GM21786 (cell line): Measurements from ENCODE around the gene NFIA.

Experiments
- ATAC-seq: cut with Tn5 transposase; IDR thresholded peaks from one replicate; pipeline ENCODE4 v1.9.1; 2021; ENCODE audit not compliant: unreplicated experiment

NFIA gene

DNA sequence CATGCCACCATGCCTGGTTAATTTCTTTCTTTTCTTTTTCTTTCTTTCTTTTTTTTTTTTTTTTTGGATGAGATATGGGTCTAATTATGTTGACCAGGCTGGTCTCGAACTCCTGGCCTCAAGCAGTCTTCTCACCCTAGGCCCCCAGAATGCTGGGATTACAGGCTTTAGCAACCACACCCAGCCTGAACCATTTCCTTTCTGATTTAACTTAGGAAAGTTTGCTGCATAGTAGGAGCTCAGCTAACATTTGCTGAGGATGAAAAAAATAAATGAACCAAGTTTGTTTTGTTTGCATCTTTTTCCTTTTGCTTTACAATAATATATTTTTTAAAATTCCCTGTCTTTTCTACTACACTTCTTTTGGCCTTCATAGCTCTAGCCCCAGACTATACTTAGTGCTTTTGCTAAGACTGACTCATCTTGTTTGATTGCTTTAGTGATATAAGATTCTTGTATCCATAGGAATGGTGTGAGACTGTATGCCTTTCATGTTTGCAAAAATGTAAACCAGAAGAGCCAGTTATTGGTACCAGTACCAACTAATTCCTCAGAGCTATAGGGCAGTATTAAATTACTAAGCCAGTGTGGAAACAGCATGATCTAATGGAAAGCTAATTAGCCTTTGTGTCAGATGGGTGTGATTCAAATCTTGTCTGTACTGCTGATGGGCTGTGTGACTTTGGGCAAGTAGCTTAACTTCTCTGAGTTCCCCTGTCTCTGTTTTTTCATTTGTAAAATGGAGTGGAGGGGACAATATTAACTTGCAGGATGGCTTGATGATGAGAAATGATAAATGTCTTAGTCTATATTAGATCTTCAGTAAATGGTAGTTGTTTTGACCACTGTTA is 66.9 kb downstream of the NFIA start:
- no peak for ATAC-seq

DNA sequence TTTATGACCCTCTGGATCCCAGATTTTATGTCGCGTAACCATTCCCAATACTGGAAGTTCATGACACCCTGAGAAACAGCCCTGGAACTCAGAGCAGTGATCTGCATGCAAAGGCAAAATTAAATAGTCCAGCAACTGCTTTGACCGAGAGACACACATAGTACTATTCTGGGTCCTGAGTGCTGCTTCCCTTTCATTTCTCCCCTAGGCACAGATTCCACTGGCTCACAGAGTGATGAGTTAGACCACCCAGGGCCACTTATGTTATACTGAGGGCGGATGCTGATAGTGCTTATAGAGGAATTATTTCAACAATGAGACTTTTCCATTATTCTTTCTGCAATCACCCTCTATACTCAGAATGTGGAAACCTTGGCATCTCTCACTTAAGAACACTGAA is 69.2 kb downstream of the NFIA start:
- ATAC-seq, result no peak

DNA sequence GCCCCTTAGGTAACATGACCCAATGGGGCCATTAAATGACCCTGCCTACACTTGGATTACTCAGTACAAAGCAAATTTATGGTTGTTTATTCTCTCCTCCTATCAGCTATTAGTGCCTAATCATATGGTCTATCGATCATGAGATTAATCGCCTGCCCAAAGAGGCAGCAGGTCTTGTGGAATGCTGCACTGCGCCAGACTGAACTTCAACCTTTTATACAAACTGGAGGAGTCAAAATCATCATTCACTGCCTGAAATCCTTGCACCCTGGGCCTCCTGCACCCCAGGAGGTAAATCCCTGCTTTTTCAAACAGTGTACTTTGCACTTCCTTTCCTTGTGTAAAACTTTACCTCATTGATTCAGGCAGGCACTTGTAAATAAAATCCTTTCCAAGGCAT is 69.7 kb downstream of the NFIA start:
- ATAC-seq, result no peak

DNA sequence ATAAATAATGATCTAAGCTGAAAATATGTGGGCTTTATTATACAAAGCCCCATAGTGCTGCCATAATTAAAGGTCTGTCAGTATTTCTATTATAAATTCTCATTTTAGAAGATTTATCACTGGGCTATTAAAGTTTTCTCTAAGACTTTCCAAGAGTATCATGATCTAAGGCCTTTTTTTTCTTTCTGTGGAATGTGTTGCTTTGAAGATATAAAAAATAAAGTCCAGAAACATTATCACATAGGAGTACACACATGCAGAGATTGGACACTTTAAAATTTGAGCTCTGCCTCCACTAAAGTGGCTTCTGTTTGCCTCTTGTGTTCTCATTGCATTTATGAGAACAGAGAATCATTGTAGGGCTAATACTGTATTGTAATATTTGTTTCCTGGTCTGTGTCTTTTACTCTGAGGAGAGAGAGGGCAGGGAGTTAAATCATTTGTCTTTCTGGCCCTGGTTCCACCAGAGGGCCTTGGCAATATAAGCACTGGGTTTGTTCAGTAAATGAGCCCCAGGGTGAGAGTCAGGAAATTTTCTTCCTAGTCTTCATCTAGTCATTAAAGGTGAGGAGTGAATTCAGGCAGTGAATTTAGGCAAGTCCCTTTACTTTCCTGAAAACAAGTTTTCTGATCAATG is 70.2 kb downstream of the NFIA start:
- ATAC-seq, result no peak

DNA sequence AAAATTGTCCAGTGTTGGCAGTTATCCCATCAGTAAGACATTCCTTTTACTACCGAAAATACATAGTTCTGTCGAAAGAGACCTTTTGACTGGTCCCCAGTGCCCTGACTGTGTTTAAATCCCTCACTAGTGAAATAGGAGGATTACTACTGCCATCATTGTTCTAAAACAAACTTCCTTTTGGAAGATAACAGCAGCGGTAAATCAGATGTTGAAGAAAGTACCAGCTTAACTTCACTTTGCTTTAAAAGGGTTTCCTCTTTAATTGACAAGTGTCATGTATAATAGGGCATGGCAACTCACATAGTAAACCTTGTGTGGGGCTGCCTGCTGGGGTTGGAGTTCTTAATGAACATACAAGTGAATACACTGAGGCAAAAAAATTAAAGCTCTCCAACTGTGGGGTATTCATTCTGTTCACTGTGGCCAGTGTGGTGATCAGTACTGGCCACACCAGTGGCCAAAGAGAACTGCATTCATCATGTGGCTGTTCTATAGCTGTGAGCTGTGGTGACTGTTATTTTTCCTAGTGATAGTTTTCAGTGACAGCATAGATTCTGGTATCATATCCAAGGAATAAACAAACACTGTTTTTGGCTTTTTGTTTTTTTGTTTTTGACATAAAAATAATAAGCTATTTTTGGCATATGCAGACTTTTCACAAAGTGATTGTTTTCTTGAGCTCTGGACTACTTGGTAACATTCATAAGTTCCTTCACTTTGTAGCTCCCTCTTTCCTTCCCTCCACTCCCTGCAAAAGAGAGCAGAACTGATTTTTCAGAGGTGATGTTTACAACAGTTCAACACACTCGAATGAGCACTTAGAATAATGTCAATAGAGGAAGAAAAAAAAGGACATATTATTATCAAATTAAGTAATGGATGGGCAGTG is 74.5 kb downstream of the NFIA start:
- ATAC-seq, result no peak

DNA sequence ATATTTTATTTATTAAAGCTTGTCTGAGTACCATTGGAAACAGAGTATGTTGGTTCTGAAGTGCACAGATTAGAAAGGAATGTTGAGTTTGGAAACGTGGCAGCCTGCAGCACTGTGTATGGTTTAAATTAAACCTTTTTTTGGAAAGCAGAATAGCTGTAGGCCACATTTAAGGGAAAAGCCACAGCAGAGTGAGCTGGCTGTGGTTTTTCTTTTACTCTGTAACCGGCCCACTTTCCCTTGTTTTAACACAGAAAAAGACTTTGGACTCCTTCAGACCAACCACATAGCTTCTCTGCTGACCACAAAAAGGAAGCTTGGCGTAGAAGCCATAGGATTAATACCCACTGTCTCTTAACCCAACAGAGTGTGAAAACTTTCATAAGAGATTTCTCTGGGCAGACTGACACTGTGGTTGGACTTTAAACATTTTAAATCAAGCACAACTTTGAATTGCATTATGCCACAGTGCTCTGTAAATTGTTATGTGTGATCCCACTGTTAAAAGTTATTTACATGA is 75.2 kb downstream of the NFIA start:
- no peak for ATAC-seq

DNA sequence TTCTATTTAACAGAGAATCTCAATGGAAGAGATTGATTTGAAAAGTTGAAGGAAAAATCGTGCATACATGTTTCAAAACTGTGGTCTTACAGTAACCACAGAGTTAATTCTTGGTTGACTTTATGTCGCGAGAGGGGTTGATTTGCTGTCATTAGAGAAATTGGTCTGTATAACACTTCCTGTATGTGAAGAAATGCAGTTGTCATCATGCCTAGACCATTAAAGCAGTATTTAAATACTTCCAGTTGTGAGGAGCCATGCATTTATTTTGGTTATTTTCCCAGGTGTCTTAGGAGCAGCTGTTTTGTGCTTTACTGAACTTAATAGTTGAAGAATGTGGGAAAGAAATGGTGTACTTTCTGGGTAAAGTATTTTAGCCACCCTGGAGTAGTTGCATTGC is 76.2 kb downstream of the NFIA start:
- ATAC-seq, result no peak

DNA sequence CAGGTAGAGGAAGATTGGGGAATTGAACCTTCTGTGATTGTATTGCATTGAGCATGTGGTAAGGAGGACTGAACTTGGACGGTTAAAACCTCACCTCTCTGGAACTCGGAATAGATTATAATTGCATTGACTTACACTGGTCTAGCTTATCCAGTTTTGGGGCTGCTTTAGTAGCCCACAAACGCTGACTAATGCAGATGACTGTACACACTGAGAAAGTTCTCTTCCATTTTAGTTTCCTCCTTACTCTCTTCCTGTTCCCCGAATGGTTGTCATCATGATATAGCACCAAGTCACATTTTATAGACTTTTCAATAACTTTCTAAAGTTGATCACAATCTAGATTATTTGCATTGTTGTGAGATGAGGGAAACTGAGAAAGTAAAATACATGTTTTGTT is 78.2 kb downstream of the NFIA start:
- ATAC-seq, result no peak

DNA sequence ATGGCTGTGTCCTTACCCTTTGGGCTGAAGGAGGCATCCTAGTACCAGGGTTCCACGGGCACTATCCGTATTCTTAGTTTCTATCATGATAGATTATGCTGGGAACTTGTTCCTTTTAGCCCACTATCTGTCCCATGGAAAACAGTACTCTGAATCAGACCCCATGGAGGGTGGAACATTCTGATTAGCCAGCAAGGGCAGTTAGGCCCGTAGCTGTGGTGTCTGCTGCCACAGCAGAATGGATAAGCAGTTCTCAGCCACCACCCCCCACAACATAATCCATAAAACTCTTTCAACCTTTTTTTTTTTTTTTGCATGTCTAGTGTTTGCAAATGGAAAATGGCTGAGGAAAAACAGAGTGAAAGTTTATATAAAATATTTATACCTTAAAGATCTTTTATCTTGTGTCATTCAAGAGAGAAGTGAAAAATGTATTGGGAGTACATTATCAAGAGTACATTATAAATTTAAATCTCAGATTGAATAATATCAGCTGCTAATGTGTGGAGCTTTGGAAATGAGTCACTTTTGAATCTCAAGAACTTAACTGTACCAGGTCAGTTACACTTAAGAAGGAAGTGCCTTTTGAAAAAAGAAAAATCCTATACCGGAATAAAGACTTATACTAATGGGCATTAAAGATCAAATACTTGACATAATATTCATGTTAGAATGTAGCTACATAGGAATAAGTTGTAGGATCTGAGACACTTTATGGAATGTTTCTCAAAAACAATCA is 80.3 kb downstream of the NFIA start:
- ATAC-seq, result no peak

DNA sequence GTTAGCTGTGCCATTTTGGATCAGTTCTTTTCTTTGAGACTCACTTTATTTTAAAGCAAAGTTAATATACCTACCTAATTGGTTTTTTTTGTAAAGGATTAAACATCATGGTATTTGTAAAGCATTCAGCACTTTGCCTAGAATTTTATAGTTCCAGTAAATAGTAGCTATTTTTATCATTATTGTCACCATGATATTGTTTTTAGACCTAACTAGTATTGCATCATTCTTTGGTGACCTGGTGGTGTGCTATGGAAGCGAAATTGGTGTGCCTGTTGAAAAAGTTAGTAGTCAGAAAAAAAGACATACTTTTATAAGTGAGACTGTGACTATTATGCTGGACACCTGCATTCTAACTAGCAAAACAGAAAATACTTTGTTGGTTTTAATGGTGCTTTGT is 81.0 kb downstream of the NFIA start:
- no peak for ATAC-seq

DNA sequence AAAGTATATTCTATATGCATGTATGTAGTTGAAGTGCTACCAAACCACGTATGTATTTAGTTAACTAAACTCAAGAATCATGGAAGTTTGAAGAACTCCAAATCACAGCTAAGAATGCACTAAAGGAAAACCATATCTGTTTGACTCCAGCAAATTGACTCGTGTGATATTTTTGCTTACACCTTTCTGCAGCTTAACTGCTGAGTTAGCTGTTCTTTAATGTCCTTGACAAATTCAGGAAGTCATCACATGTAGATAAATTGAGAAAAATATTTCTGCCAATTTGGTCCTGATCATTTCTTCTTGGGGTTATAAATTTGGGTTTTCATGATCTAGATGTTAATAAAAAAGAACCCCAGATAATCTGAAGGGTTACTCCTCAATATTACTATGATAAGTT is 83.0 kb downstream of the NFIA start:
- ATAC-seq, result no peak

DNA sequence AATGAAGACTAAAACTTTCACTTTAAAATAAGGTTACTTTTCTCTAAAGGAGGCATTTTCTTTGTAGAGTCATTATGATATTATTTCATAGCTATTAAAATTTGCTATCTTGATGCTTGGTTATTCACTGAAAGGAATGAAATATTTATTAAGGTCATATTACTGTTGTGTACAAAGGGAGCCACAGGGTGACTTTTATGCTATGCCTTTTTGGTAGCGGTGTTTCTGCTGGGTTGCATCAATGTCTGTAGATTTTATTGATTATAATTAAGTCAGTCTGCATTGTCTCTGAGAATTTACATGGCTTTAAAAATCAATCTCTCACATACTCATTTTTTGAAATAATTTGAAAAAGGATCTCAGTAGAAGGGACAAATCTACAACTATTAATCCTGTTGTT is 84.9 kb downstream of the NFIA start:
- ATAC-seq, result no peak

DNA sequence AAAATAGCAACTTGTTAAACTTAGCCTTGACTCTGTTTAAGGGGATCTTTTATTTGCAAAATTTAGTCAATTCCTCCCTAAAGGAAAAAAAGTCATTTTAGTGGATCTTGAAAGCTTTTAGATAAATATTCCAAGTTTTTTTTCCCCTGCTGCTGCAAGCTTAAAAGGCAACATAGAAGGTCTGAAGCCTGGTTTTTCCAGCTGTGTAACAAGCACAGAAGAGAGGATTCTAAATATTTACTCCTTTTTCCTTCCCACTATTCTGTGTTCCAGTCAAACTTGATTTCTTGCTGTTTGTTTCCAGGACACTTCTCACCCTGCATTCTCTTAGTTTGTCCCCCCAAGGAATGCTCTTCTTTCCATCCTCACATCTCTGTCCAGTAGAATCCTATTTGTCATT is 86.7 kb downstream of the NFIA start:
- no peak for ATAC-seq

DNA sequence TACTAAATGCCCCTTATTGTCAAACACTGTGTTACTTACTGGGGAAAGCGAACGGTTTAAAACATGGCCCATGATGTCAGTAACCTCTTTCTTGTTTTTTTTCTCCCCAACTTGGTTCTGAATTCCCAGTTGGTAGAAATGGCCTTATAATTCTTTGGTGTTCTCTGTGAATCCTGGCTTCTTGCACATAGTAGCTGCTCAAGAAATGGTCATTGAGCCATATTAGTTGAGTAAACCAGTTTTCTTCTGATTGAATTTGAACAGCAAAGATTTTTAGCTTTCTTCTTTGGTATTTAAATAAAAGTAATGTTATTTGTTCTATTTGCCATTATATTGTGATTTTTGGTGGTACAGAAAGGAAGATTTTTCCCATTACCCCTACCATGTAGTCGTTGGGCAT is 87.3 kb downstream of the NFIA start:
- ATAC-seq, result no peak

DNA sequence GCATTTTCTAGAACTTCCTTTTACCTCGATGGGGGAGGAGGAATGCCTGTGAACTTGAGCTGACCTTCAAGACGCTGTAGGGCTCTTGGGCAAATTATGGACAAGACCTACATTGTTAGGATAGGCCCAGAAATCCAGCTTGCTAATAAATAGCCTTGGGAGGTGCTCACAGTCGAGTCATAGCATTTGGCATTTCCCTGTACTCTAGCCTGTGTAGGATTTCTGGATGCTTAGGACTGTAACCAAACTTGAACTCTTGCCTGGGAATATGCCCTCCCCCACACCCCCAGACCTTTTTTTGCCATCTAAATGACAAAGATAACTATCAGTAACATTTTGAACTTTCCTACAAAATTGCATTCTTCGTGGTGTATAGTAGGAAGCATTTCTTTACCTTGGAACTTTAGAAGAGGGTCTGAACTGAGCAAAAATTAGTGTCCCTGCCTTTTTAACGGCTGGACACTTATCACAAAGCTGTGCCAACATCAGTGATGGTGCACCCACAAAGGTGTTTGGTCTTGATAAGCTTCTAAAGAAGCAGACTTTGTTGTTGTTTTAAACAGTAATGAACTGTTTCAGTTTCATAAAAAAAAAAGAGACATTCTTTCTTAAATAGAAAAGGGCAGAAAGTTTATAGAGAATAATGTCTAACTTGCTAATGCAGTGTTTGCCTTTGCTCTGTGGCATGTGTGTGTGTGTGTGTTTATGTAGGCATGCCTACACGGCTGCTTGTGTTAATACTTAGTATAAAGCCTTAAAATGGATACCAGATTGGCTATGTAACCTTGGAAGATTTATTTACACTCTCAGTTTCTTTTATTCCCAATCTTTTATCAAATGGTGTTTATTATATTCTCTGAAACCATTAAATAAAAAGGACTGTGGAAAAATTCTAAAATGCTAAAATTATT is 88.2 kb downstream of the NFIA start:
- ATAC-seq, result no peak

DNA sequence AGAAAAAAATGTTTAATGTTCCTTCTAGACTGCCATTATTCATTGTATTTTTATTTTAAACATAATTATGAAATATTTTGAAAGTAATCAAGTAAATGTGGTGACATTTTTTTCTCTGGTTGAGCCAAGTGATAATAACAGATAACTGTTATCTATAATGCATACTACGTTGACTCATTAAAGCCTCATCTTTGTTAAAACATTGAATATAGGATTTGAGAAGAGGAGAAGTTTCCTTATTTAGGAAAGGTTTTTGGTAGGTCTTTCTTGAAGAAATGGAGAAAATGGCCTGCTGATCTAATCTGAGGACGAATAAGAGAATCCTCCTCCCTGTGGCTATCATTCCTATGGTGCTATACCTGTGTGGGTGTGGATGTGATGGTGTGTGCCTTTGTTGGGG is 89.0 kb downstream of the NFIA start:
- ATAC-seq, result no peak

DNA sequence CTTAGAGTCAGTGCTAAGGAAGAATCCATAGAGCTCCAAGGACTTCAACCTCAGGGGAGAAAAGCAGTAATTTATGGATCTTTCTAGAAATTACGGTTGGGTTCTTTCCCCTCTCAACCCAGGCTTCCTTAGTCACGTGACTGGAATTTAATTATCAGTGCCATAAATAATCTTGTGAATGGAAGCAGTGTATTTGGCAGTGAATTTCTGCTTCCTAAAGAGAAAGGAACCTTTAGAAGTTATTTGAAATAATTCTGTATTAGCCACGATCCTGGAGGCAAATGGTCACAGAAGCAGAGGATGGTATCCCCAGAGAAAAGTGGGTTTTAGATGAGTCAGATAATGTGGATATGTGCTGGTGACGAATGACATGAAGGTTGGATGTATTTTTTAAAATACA is 89.6 kb downstream of the NFIA start:
- no peak for ATAC-seq

DNA sequence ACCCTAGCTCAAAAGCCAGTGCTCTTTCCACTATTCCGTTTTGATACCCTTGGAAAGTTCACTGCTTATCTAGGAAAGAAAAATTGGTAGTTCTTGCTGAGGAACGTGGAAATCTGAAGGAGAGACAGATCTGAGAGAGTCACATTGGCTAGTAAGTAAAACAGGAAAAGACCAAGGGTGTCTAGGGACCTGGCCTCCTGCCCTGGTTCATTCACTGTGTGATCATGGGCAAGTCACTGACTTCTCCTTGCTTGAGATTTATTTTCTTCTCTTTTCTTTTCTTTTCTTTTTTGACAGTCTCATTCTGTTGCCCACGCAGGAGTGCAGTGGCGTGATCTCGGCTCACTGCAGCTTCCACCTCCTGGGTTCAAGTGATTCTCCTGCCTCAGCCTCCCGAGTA is 90.8 kb downstream of the NFIA start:
- ATAC-seq, result no peak

DNA sequence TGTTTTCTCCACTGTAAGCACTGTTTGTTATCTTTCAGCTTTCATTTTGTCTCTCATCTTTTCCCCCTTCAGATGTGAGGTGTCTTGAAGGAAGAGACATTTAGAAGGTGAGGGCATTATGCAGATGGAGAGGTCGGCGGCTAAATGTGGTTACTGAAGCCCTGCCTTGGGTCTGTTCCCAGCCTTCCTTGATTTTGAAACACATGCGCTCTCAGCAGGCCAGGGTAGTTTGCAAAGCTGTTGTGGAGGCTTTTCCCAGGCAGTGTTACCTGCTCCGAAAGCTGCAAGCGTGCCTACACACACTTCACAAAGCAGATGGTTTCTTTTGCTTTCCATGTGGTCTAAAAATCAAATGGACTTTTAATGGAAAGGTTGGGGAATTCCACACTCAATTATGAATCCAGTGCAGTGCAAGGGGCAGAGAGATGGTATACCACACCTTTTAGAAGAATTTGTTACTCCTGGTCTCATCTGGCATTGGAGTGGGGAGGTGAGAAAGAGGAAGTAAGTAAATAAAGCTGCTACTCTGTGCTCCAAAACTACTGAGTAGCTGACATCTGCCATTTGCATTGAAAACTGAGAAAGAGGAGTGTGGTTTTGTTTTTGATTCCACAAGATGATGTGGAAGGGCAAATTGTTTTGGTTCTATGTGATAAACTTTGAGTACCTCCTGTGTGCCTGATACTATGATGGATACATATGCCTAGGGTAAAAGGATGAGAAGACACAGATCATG is 91.9 kb downstream of the NFIA start:
- no peak for ATAC-seq
